Liver (tissue), 3 donors: Measurements from ENCODE around the gene WWOX.

ENCODE experiments used
- FOXA2 ChIP-seq: IDR thresholded peaks from 2 replicates; pipeline ENCODE4 v1.6.1; 2016; ENCODE audit warnings: antibody characterized with exemption
- GABPA ChIP-seq, 2 donors: IDR thresholded peaks in 1 of 2; conservative IDR thresholded peaks in 1 of 2; 2 replicates each; pipeline ENCODE4 v1.6.1; 2016; ENCODE audit warnings: antibody characterized with exemption in 2 of 2, mild to moderate bottlenecking in 1 of 2, moderate library complexity in 1 of 2
- HNF4A ChIP-seq, 2 donors: conservative IDR thresholded peaks; 2 replicates each; pipeline ENCODE4 v1.6.1; 2016; ENCODE audit warnings: antibody characterized with exemption in 2 of 2, mild to moderate bottlenecking in 2 of 2
- JUND ChIP-seq, 2 donors: IDR thresholded peaks; 2 replicates each; pipeline ENCODE4 v1.6.1; 2016; ENCODE audit warnings: antibody characterized with exemption in 2 of 2
- MAX ChIP-seq: IDR thresholded peaks from 2 replicates; pipeline ENCODE4 v1.6.1; 2016; ENCODE audit warnings: antibody characterized with exemption
- NR2F2 ChIP-seq: IDR thresholded peaks from 2 replicates; pipeline ENCODE4 v1.6.1; 2016; ENCODE audit warnings: antibody characterized with exemption
- RAD21 ChIP-seq, 2 donors: IDR thresholded peaks; 2 replicates each; pipeline ENCODE4 v1.6.1; 2016; ENCODE audit warnings: antibody characterized with exemption in 2 of 2, mild to moderate bottlenecking in 2 of 2
- REST ChIP-seq: IDR thresholded peaks from 2 replicates; pipeline ENCODE4 v1.6.1; 2016; ENCODE audit warnings: antibody characterized with exemption, mild to moderate bottlenecking
- RXRA ChIP-seq, 2 donors: IDR thresholded peaks; 2 replicates each; pipeline ENCODE4 v1.6.1; 2017 to 2018; ENCODE audit warnings: antibody characterized with exemption in 2 of 2, mild to moderate bottlenecking in 1 of 2
- TAF1 ChIP-seq: conservative IDR thresholded peaks from 2 replicates; pipeline ENCODE4 v1.6.1; 2016; ENCODE audit warnings: antibody characterized with exemption, mild to moderate bottlenecking
- YY1 ChIP-seq: IDR thresholded peaks from 2 replicates; pipeline ENCODE4 v1.6.1; 2016; ENCODE audit warnings: antibody characterized with exemption, mild to moderate bottlenecking
- ZBTB33 ChIP-seq: IDR thresholded peaks from 2 replicates; pipeline ENCODE4 v1.6.1; 2016; ENCODE audit warnings: antibody characterized with exemption
- TF ChIP-seq, protein P1 (sequence below): fragments of 150-350 bp; IDR thresholded peaks from 2 replicates; pipeline ENCODE4 v1.5.1; 2017; ENCODE audit warnings: improper control_type of control experiment, low read depth, low read length; ENCODE audit not compliant: missing input control
- TF ChIP-seq, protein P2 (sequence below): IDR thresholded peaks from 2 replicates; pipeline ENCODE4 v1.6.1; 2016; ENCODE audit warnings: antibody characterized with exemption
- donor health status: healthy.
- donor health status: healthy.

GRCh38 chr16:78584991-78585390 lies 485.5 kb downstream of the WWOX start:
- no peak for TF ChIP-seq HNF4A (conservative IDR thresholded peaks at IDR 0.05)
- TF ChIP-seq RAD21 (IDR thresholded peaks at IDR 0.05), result no peak
- TF ChIP-seq, protein P1, sequence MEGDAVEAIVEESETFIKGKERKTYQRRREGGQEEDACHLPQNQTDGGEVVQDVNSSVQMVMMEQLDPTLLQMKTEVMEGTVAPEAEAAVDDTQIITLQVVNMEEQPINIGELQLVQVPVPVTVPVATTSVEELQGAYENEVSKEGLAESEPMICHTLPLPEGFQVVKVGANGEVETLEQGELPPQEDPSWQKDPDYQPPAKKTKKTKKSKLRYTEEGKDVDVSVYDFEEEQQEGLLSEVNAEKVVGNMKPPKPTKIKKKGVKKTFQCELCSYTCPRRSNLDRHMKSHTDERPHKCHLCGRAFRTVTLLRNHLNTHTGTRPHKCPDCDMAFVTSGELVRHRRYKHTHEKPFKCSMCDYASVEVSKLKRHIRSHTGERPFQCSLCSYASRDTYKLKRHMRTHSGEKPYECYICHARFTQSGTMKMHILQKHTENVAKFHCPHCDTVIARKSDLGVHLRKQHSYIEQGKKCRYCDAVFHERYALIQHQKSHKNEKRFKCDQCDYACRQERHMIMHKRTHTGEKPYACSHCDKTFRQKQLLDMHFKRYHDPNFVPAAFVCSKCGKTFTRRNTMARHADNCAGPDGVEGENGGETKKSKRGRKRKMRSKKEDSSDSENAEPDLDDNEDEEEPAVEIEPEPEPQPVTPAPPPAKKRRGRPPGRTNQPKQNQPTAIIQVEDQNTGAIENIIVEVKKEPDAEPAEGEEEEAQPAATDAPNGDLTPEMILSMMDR, result no peak
- no peak for TF ChIP-seq MAX
- no peak for TF ChIP-seq FOXA2
- no peak for TF ChIP-seq YY1
- no peak for TF ChIP-seq NR2F2
- TF ChIP-seq, protein P2, sequence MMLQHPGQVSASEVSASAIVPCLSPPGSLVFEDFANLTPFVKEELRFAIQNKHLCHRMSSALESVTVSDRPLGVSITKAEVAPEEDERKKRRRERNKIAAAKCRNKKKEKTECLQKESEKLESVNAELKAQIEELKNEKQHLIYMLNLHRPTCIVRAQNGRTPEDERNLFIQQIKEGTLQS, result no peak
- TF ChIP-seq TAF1, result no peak
- TF ChIP-seq JUND (IDR thresholded peaks at IDR 0.05), result no peak
- no peak for TF ChIP-seq REST
- TF ChIP-seq GABPA (IDR thresholded peaks at IDR 0.05 in 1 of 2, conservative IDR thresholded peaks at IDR 0.05 in 1 of 2), result no peak
- no peak for TF ChIP-seq ZBTB33
- no peak for TF ChIP-seq RXRA (IDR thresholded peaks at IDR 0.05)
